Natural killer cell treated with Interleukin-12 subunit alpha and Interleukin-12 subunit beta and Interleukin-15 and Interleukin-18, amount 100 ng/mL, for 72 hours (primary cell): Measurements from ENCODE around the gene ZMAT2. TPM values are rescaled to one million over a fixed set of nuclear protein-coding genes. Genes with fewer than 3 reads are reported as not detected.
"Not testable (repeated sequence)": the region's sequence is repeated elsewhere in the genome, so short reads cannot be mapped to it uniquely, and the experiment has no call there.

Source experiments
- ATAC-seq, 2 donors: fragments of 150-1000 bp; cut with Tn5 transposase in 1 of 2; sonication (Bioruptor Pico), chemical (Tn5 transposase) in 1 of 2; 2 replicates each; pipeline ENCODE4 v1.10.0; 2021
- DNase-seq: peaks from one replicate; pipeline ENCODE4 v3.0.0; 2022; ENCODE audit warnings: low spot score
- H3K27ac Mint-ChIP-seq, 2 donors: 1 replicate in 1 of 2; 2 replicates in 1 of 2; pipeline ENCODE4 v1.8.0; 2022; ENCODE audit warnings: mixed read lengths in 2 of 2, mild to moderate bottlenecking in 1 of 2, moderate library complexity in 1 of 2
- H3K27me3 Mint-ChIP-seq, 2 donors: 1 replicate in 1 of 2; 2 replicates in 1 of 2; pipeline ENCODE4 v1.8.0; 2022; ENCODE audit warnings: mixed read lengths in 2 of 2
- H3K36me3 Mint-ChIP-seq: one replicate; pipeline ENCODE4 v1.8.0; 2022; ENCODE audit warnings: mixed read lengths
- H3K4me1 Mint-ChIP-seq, 2 donors: 1 replicate in 1 of 2; 2 replicates in 1 of 2; pipeline ENCODE4 v1.8.0; 2022; ENCODE audit warnings: low read depth in 2 of 2, mixed read lengths in 2 of 2, mild to moderate bottlenecking in 1 of 2
- H3K4me3 Mint-ChIP-seq: one replicate; pipeline ENCODE4 v1.8.0; 2022; ENCODE audit warnings: mixed read lengths
- H3K9me3 Mint-ChIP-seq: 2 replicates; pipeline ENCODE4 v1.8.0; 2022; ENCODE audit warnings: mixed read lengths
- total RNA-seq, 2 donors: library from RNA; stranded (reverse); gene quantifications; one replicate each; pipeline ENCODE4 v1.2.3, GENCODE V29; 2022

Gene ZMAT2
- total RNA-seq, 2 donors from 2014 or later, result 57.0 to 62.1 TPM

- no peaks in the 10 kb centered on the region for H3K27me3 Mint-ChIP-seq
- no peak overlapping the region for H3K4me3 Mint-ChIP-seq
- H3K36me3 Mint-ChIP-seq, result peaks cover 31% of the 10 kb centered on the region
- no peaks in the 10 kb centered on the region for H3K9me3 Mint-ChIP-seq
- ATAC-seq, result no peak
- DNase-seq, result no peak
- no peak overlapping the region for H3K27ac Mint-ChIP-seq
- H3K4me1 Mint-ChIP-seq, result no peaks in the 10 kb centered on the region
Measured at GRCh38 chr5:140678993-140679392, 21.3 kb upstream of the ZMAT2 start.

GRCh38 chr5:140690376-140690932 is 9.8 kb upstream of the ZMAT2 start:
- Mint-ChIP-seq H3K27me3 (no peaks in the 10 kb centered on the region), H3K9me3 (no peaks in the 10 kb centered on the region), H3K4me1 (peaks cover 23 to 34% of the 10 kb centered on the region in 2 donors), H3K27ac (peak overlapping the region; percentile 92 to 94), H3K4me3 (peak overlapping the region; percentile 100), H3K36me3 (peaks cover 5% of the 10 kb centered on the region)
- DNase-seq (no peak), ATAC-seq (no peak)

GRCh38 chr5:140690941-140691924 is 9.0 kb upstream of the ZMAT2 start, which contains the start of the genes HARS1 and HARS2:
HARS1 (minus strand) TSS chr5:140691370; CDS start chr5:140691304, 66 bp downstream.
HARS2 (plus strand) TSS chr5:140691455; CDS start chr5:140691649, 194 bp downstream.
- ATAC-seq (peak; percentile 98), DNase-seq (peak; percentile 94)
- H3K4me3 Mint-ChIP-seq, result peak within 1 kb of the TSS; percentile 100
- H3K9me3 Mint-ChIP-seq, result no peaks in the 10 kb centered on the region
- H3K36me3 Mint-ChIP-seq, result peaks cover 12% of the 10 kb centered on the region
- peaks cover 25 to 34% of the 10 kb centered on the region in 2 donors for H3K4me1 Mint-ChIP-seq
- H3K27me3 Mint-ChIP-seq, result no peaks in the 10 kb centered on the region
- H3K27ac Mint-ChIP-seq, result peak within 1 kb of the TSS; percentile 92 to 94

GRCh38 chr5:140694276-140694675 is 6.0 kb upstream of the ZMAT2 start:
- ATAC-seq (no peak), DNase-seq (no peak)
- no peak overlapping the region for H3K4me3 Mint-ChIP-seq
- no peak overlapping the region for H3K27ac Mint-ChIP-seq
- H3K36me3 Mint-ChIP-seq, result peaks cover 35% of the 10 kb centered on the region
- H3K9me3 Mint-ChIP-seq, result no peaks in the 10 kb centered on the region
- H3K27me3 Mint-ChIP-seq, result no peaks in the 10 kb centered on the region
- H3K4me1 Mint-ChIP-seq, result peaks cover 24 to 25% of the 10 kb centered on the region in 2 donors

- Mint-ChIP-seq H3K36me3 (peaks cover 49% of the 10 kb centered on the region), H3K27me3 (no peaks in the 10 kb centered on the region), H3K9me3 (no peaks in the 10 kb centered on the region), H3K4me3 (no peak overlapping the region), H3K4me1 (peaks cover 25 to 28% of the 10 kb centered on the region in 2 donors), H3K27ac (no peak overlapping the region)
- no peak for ATAC-seq
- DNase-seq, result no peak
Measured at GRCh38 chr5:140696891-140697492, 3.3 kb upstream of the ZMAT2 start.

- ATAC-seq (no peak), DNase-seq (no peak)
- H3K27me3 Mint-ChIP-seq, result no peaks in the 10 kb centered on the region
- H3K36me3 Mint-ChIP-seq, result peaks cover 26% of the 10 kb centered on the region
- H3K9me3 Mint-ChIP-seq, result no peaks in the 10 kb centered on the region
- no peak overlapping the region for H3K27ac Mint-ChIP-seq
- H3K4me3 Mint-ChIP-seq, result no peak overlapping the region
- peaks cover 22 to 24% of the 10 kb centered on the region in 2 donors for H3K4me1 Mint-ChIP-seq
Measured at GRCh38 chr5:140707812-140708211, 7.6 kb downstream of the ZMAT2 start.

- Mint-ChIP-seq H3K4me1 (peaks cover 22 to 30% of the 10 kb centered on the region in 2 donors), H3K27ac (peak overlapping the region; percentile 97 to 98), H3K36me3 (peaks cover 21% of the 10 kb centered on the region), H3K4me3 (peak overlapping the region; percentile 38)
- H3K9me3 Mint-ChIP-seq, H3K27me3 Mint-ChIP-seq, DNase-seq, ATAC-seq: not testable (repeated sequence)
Measured at GRCh38 chr5:140708787-140709186, 8.5 kb downstream of the ZMAT2 start.

- Mint-ChIP-seq H3K27ac (peak overlapping the region; percentile 97 to 98), H3K36me3 (peaks cover 4% of the 10 kb centered on the region), H3K9me3 (no peaks in the 10 kb centered on the region), H3K4me1 (peaks cover 22 to 29% of the 10 kb centered on the region in 2 donors), H3K27me3 (no peaks in the 10 kb centered on the region), H3K4me3 (peak overlapping the region; percentile 98)
- DNase-seq (peak; percentile 92), ATAC-seq (peak; percentile 96)
Measured at GRCh38 chr5:140710899-140711552, 10.8 kb downstream of the ZMAT2 start.

- H3K27ac Mint-ChIP-seq, result peak overlapping the region; percentile 97 to 98
- ATAC-seq (no peak), DNase-seq (no peak)
- H3K4me3 Mint-ChIP-seq, result peak overlapping the region; percentile 98
- no peaks in the 10 kb centered on the region for H3K27me3 Mint-ChIP-seq
- H3K4me1 Mint-ChIP-seq, result peaks cover 22 to 29% of the 10 kb centered on the region in 2 donors
- no peaks in the 10 kb centered on the region for H3K36me3 Mint-ChIP-seq
- H3K9me3 Mint-ChIP-seq, result no peaks in the 10 kb centered on the region
Measured at GRCh38 chr5:140711794-140712193, 11.5 kb downstream of the ZMAT2 start.

GRCh38 chr5:140713562-140714094 is 13.4 kb downstream of the ZMAT2 start:
- H3K4me1 Mint-ChIP-seq, result peaks cover 22 to 29% of the 10 kb centered on the region in 2 donors
- no peaks in the 10 kb centered on the region for H3K27me3 Mint-ChIP-seq
- ATAC-seq (no peak), DNase-seq (no peak)
- H3K36me3 Mint-ChIP-seq, result no peaks in the 10 kb centered on the region
- H3K4me3 Mint-ChIP-seq, result no peak overlapping the region
- H3K27ac Mint-ChIP-seq, result no peak overlapping the region
- no peaks in the 10 kb centered on the region for H3K9me3 Mint-ChIP-seq

GRCh38 chr5:140716238-140716637 is 16.0 kb downstream of the ZMAT2 start:
- H3K9me3 Mint-ChIP-seq, H3K27me3 Mint-ChIP-seq, H3K4me3 Mint-ChIP-seq, DNase-seq, H3K27ac Mint-ChIP-seq, ATAC-seq, H3K36me3 Mint-ChIP-seq: not testable (repeated sequence)
- peaks cover 17% of the 10 kb centered on the region in 2 donors for H3K4me1 Mint-ChIP-seq

GRCh38 chr5:140718266-140718592 is 18.0 kb downstream of the ZMAT2 start:
- no peaks in the 10 kb centered on the region for H3K9me3 Mint-ChIP-seq

GRCh38 chr5:140720738-140721137 is 20.5 kb downstream of the ZMAT2 start:
- not testable (repeated sequence) for ATAC-seq, H3K36me3 Mint-ChIP-seq, H3K27ac Mint-ChIP-seq, DNase-seq, H3K9me3 Mint-ChIP-seq, H3K4me1 Mint-ChIP-seq, H3K4me3 Mint-ChIP-seq
- H3K27me3 Mint-ChIP-seq, result peaks cover 11 to 22% of the 10 kb centered on the region in 2 donors

More at GRCh38 chr5:140718266-140718592, 18.0 kb downstream of the ZMAT2 start:
- Mint-ChIP-seq H3K27me3 (peaks cover 7 to 22% of the 10 kb centered on the region in 2 donors), H3K27ac (peak overlapping the region in 1 of 2 donors; percentile 66), H3K36me3 (no peaks in the 10 kb centered on the region), H3K4me1 (peaks cover 8% of the 10 kb centered on the region in 2 donors), H3K4me3 (no peak overlapping the region)
- no peak for DNase-seq
- ATAC-seq, result no peak
